NCI-H2029 (cell line): ENCODE measurements around the gene COL27A1.

Experiments
- DNase-seq: peaks from one replicate; lab custom pipeline; 2025; lab: John Stamatoyannopoulos, UW

The COL27A1 gene

GRCh38 chr9:114206221-114206789 is 51.0 kb downstream of the COL27A1 start:
- no peak for DNase-seq

- DNase-seq, result no peak
These were observed 51.9 kb downstream of the COL27A1 start for GRCh38 chr9:114207034-114207810.

GRCh38 chr9:114207845-114208244 is 52.5 kb downstream of the COL27A1 start:
- no peak for DNase-seq

- no peak for DNase-seq
These were observed 53.8 kb downstream of the COL27A1 start for GRCh38 chr9:114209151-114209550.

GRCh38 chr9:114210136-114210535 is 54.8 kb downstream of the COL27A1 start:
- DNase-seq, result no peak

GRCh38 chr9:114210691-114211276 is 55.4 kb downstream of the COL27A1 start:
- no peak for DNase-seq

GRCh38 chr9:114212826-114213225 is 57.5 kb downstream of the COL27A1 start:
- no peak for DNase-seq

- DNase-seq, result no peak
These were observed 58.2 kb downstream of the COL27A1 start for GRCh38 chr9:114213566-114213965.

- DNase-seq, result no peak
These were observed 58.8 kb downstream of the COL27A1 start for GRCh38 chr9:114214181-114214580.

- DNase-seq, result no peak
These were observed 59.5 kb downstream of the COL27A1 start for GRCh38 chr9:114214686-114215414.

- DNase-seq, result no peak
These were observed 60.7 kb downstream of the COL27A1 start for GRCh38 chr9:114216081-114216480.

- DNase-seq, result no peak
These were observed 61.6 kb downstream of the COL27A1 start for GRCh38 chr9:114216976-114217375.

- DNase-seq, result no peak
These were observed 63.2 kb downstream of the COL27A1 start for GRCh38 chr9:114218264-114219120.

- DNase-seq, result no peak
These were observed 64.8 kb downstream of the COL27A1 start for GRCh38 chr9:114220061-114220541.

- DNase-seq, result no peak
These were observed 66.5 kb downstream of the COL27A1 start for GRCh38 chr9:114221706-114222465.

GRCh38 chr9:114223564-114224246 is 68.4 kb downstream of the COL27A1 start:
- DNase-seq, result peak; percentile 30

GRCh38 chr9:114224247-114224610 is 68.9 kb downstream of the COL27A1 start:
- peak; percentile 61 for DNase-seq

- DNase-seq, result no peak
These were observed 70.3 kb downstream of the COL27A1 start for GRCh38 chr9:114225561-114226212.

- no peak for DNase-seq
These were observed 71.1 kb downstream of the COL27A1 start for GRCh38 chr9:114226246-114227055.
